Testis (tissue), 2 donors: ENCODE measurements around the gene PNPLA5.

Experiments used
- CTCF ChIP-seq, 3 experiments: fragments of 450-650 bp in 2 of 3; fragments of 200-600 bp in 1 of 3; sonication (generic) in 1 of 3; IDR thresholded peaks; one replicate each; pipeline ENCODE4 v1.5.1; 2016 to 2019; ENCODE audit warnings: antibody characterized with exemption in 3 of 3, mild to moderate bottlenecking in 2 of 3, moderate library complexity in 1 of 3
- POLR2A ChIP-seq: fragments of 450-650 bp; IDR thresholded peaks from one replicate; pipeline ENCODE4 v1.6.1; 2017; ENCODE audit warnings: antibody characterized with exemption, mild to moderate bottlenecking, moderate library complexity

- TF ChIP-seq CTCF (IDR thresholded peaks at IDR 0.05) (no peak), POLR2A (no peak)
Measured at GRCh38 chr22:43829904-43830851, 61.6 kb downstream of the PNPLA5 start.
